Ectodermal cell (in vitro differentiated cells): ENCODE data around the gene CFAP46.

Experiments
- H3K27ac ChIP-seq: 2 replicates; pipeline ENCODE4 v1.7.0; 2013; ENCODE audit warnings: mild to moderate bottlenecking, low read depth, low read length; ENCODE audit not compliant: insufficient read depth, poor library complexity, severe bottlenecking
- H3K27me3 ChIP-seq: 2 replicates; pipeline ENCODE4 v1.7.0; 2013; ENCODE audit warnings: mild to moderate bottlenecking, low read length; ENCODE audit not compliant: insufficient read depth, control insufficient read depth, poor library complexity, severe bottlenecking
- H3K36me3 ChIP-seq: one replicate; pipeline ENCODE4 v1.7.0; 2013; ENCODE audit warnings: low read length; ENCODE audit not compliant: control insufficient read depth, insufficient read depth
- H3K4me1 ChIP-seq: one replicate; pipeline ENCODE4 v1.7.0; 2013; ENCODE audit warnings: low read length; ENCODE audit not compliant: control insufficient read depth, insufficient read depth
- H3K4me3 ChIP-seq: 2 replicates; pipeline ENCODE4 v1.7.0; 2013; ENCODE audit warnings: low read depth, low read length, control low read depth; ENCODE audit not compliant: insufficient read depth
- H3K9me3 ChIP-seq: 2 replicates; pipeline ENCODE4 v1.7.0; 2013; ENCODE audit warnings: mild to moderate bottlenecking, low read length, moderate library complexity; ENCODE audit not compliant: control insufficient read depth
- WGBS, 2 experiments: methylation state at CpG; one replicate each; pipeline ENCODE4 v1.1.7; 2013; ENCODE audit warnings: missing lambda C conversion rate in 2 of 2; 5-methylcytosine and 5-hydroxymethylcytosine counted together

CFAP46 gene

GRCh38 chr10:132817701-132818211, 124.6 kb downstream of the CFAP46 start:
- 90 to 91% methylated on average over 28 to 29 of the region's 29 CpGs for WGBS, 2 experiments
- Histone ChIP-seq H3K4me1 (no peaks in the 10 kb centered on the region), H3K27ac (no peak overlapping the region)

GRCh38 chr10:132816718-132817117, 125.7 kb downstream of the CFAP46 start:
- Histone ChIP-seq H3K36me3 (no peaks in the 10 kb centered on the region), H3K9me3 (no peaks in the 10 kb centered on the region)
- WGBS, 2 experiments: 93 to 94% methylated on average over 12 of the region's 12 CpGs

More at GRCh38 chr10:132817701-132818211, 124.6 kb downstream of the CFAP46 start:
- no peak overlapping the region for H3K4me3 ChIP-seq
- H3K9me3 ChIP-seq: no peaks in the 10 kb centered on the region
- H3K36me3 ChIP-seq: no peaks in the 10 kb centered on the region
- no peaks in the 10 kb centered on the region for H3K27me3 ChIP-seq

GRCh38 chr10:132815168-132815857, 127.1 kb downstream of the CFAP46 start:
- Histone ChIP-seq H3K4me1 (no peaks in the 10 kb centered on the region), H3K4me3 (no peak overlapping the region), H3K27ac (no peak overlapping the region), H3K36me3 (no peaks in the 10 kb centered on the region), H3K27me3 (no peaks in the 10 kb centered on the region), H3K9me3 (no peaks in the 10 kb centered on the region)
- 91 to 93% methylated on average over 18 of the region's 18 CpGs for WGBS, 2 experiments

More at GRCh38 chr10:132816718-132817117, 125.7 kb downstream of the CFAP46 start:
- Histone ChIP-seq H3K27me3 (no peaks in the 10 kb centered on the region), H3K4me3 (no peak overlapping the region), H3K4me1 (no peaks in the 10 kb centered on the region), H3K27ac (no peak overlapping the region)

DNA sequence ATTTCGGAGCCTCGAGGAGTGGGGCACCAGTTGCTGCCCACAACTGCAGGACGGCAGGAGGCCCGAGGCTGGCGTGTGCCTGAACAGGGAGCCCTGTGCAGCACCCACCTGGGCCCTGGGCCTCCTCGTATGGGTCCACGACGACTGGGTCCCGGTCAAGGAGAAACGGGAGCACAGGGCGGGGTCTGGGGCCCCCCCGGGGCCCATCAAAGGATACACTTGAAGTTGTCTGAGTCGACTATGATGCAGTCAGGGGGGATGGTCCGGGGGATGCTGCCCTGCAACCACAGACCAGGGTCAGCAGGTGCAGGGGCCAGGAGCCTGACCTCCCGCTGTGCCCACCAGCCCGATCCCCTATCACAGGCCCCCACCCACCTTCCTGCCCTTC, 127.9 kb downstream of the CFAP46 start:
- 87 to 90% methylated on average over 16 of the region's 16 CpGs for WGBS, 2 experiments
- no peak overlapping the region for H3K4me3 ChIP-seq
- no peaks in the 10 kb centered on the region for H3K27me3 ChIP-seq
- no peaks in the 10 kb centered on the region for H3K9me3 ChIP-seq
- no peaks in the 10 kb centered on the region for H3K36me3 ChIP-seq
- H3K4me1 ChIP-seq: no peaks in the 10 kb centered on the region
- H3K27ac ChIP-seq: no peak overlapping the region

GRCh38 chr10:132813560-132814468, 128.6 kb downstream of the CFAP46 start:
- no peak overlapping the region for H3K4me3 ChIP-seq
- H3K27me3 ChIP-seq: no peaks in the 10 kb centered on the region
- H3K36me3 ChIP-seq: no peaks in the 10 kb centered on the region
- H3K4me1 ChIP-seq: no peaks in the 10 kb centered on the region
- 88% methylated on average over 23 to 25 of the region's 28 CpGs for WGBS, 2 experiments
- H3K9me3 ChIP-seq: no peaks in the 10 kb centered on the region
- no peak overlapping the region for H3K27ac ChIP-seq

- Histone ChIP-seq H3K4me1 (no peaks in the 10 kb centered on the region), H3K27ac (no peak overlapping the region), H3K9me3 (no peaks in the 10 kb centered on the region), H3K4me3 (no peak overlapping the region), H3K27me3 (no peaks in the 10 kb centered on the region), H3K36me3 (no peaks in the 10 kb centered on the region)
- 91 to 95% methylated on average over 10 of the region's 10 CpGs for WGBS, 2 experiments
Measured at GRCh38 chr10:132813001-132813401, 129.4 kb downstream of the CFAP46 start.

DNA sequence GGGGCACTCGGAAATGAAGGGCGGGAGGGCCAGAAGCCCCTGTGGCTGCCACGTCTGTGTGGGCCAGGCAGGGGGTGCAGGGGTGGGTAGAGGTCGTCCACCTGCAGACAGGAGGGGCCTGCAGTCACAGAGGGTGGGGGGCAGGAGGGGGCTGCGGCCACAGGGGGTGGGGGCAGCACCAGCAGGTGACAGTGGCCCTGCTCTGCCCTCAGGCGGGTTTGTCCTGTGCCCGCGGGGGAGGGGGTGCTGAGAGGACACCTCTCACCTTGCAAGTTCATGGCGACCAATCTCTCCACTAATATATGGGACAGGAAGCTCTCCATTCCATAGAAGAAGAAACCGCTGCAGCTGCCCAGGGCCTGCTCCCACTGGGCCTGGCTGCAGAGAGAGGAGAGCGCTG, 129.8 kb downstream of the CFAP46 start:
- no peaks in the 10 kb centered on the region for H3K9me3 ChIP-seq
- H3K4me1 ChIP-seq: no peaks in the 10 kb centered on the region
- WGBS, 2 experiments: 85 to 88% methylated on average over 11 of the region's 11 CpGs
- no peak overlapping the region for H3K4me3 ChIP-seq
- H3K36me3 ChIP-seq: no peaks in the 10 kb centered on the region
- H3K27me3 ChIP-seq: no peaks in the 10 kb centered on the region
- no peak overlapping the region for H3K27ac ChIP-seq

DNA sequence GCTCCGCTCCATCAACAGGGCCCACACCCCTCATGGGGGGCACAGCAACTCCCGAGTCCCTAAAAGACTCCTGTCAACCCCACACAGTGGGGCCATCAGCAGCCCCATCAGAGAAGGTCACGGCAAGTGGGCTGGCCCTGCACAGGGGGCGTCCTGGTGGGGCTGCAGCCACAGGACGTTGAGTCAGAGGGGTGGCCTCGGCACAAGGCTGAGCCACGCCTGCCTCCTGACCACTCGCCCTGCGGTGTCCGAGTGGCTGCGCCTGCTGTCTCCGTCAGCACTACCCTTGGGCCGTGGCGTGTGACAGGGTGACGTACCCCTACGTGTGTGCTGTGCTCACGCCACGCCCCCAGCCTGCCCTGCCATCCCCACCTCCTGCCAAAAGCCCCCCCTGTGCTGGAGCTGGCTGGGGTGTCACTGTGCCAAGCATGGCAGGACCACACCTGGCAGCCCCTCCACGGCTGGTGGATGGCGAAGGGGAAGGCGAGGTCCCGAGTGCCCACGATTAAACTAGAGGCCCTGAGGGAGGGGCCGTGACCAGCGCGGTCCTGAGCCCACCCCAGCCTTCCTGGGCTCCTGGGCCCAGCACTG, 130.4 kb downstream of the CFAP46 start:
- no peaks in the 10 kb centered on the region for H3K9me3 ChIP-seq
- no peaks in the 10 kb centered on the region for H3K36me3 ChIP-seq
- no peaks in the 10 kb centered on the region for H3K4me1 ChIP-seq
- no peak overlapping the region for H3K27ac ChIP-seq
- WGBS, 2 experiments: 93 to 94% methylated on average over 26 of the region's 26 CpGs
- H3K27me3 ChIP-seq: no peaks in the 10 kb centered on the region
- H3K4me3 ChIP-seq: no peak overlapping the region

- H3K9me3 ChIP-seq: no peaks in the 10 kb centered on the region
- H3K27ac ChIP-seq: no peak overlapping the region
- H3K4me1 ChIP-seq: no peaks in the 10 kb centered on the region
- 85 to 87% methylated on average over 33 of the region's 33 CpGs for WGBS, 2 experiments
- no peaks in the 10 kb centered on the region for H3K36me3 ChIP-seq
- H3K4me3 ChIP-seq: no peak overlapping the region
- no peaks in the 10 kb centered on the region for H3K27me3 ChIP-seq
Measured at GRCh38 chr10:132810807-132811700, 131.3 kb downstream of the CFAP46 start.
